Stomach (tissue), 9 donors: ENCODE data around the gene RAD51C. TPM values are rescaled to one million over a fixed set of nuclear protein-coding genes. Genes with fewer than 3 reads are reported as not detected.

Experiments
- DNase-seq, 2 donors: peaks; one replicate each; pipeline versions ENCODE4 v3.0.0 to v3.0.0-alpha.2; 2013 to 2019
- H3K27ac ChIP-seq, 5 donors: fragments of 200-600 bp in 4 of 5; sonication (generic) in 4 of 5; one replicate each; pipeline ENCODE4 v1.5.1; 2013 to 2019; ENCODE audit warnings: mild to moderate bottlenecking in 1 of 5, moderate library complexity in 1 of 5
- H3K27me3 ChIP-seq, 3 donors: fragments of 200-600 bp; sonication (generic); one replicate each; pipeline ENCODE4 v1.5.1; 2017 to 2019; ENCODE audit warnings: mixed run types in 1 of 3
- H3K36me3 ChIP-seq, 4 donors: fragments of 200-600 bp; sonication (generic); 1 replicate in 3 of 4; 2 replicates in 1 of 4; pipeline ENCODE4 v1.5.1; 2016 to 2019
- H3K4me1 ChIP-seq, 4 donors: fragments of 200-600 bp; sonication (generic); one replicate each; pipeline ENCODE4 v1.5.1; 2016 to 2019
- H3K4me3 ChIP-seq, 4 donors: fragments of 200-600 bp; sonication (generic) in 3 of 4; one replicate each; pipeline ENCODE4 v1.5.1; 2016 to 2019; ENCODE audit warnings: mild to moderate bottlenecking in 1 of 4
- H3K9me3 ChIP-seq, 4 donors: fragments of 200-600 bp; sonication (generic); one replicate each; pipeline ENCODE4 v1.5.1; 2016 to 2019
- EP300 ChIP-seq: sonication (generic); formaldehyde crosslinking; IDR thresholded peaks from one replicate; pipeline ENCODE4 v1.6.1; 2017; ENCODE audit warnings: antibody characterized with exemption
- POLR2A ChIP-seq, 4 donors: fragments of 450-650 bp; IDR thresholded peaks; one replicate each; pipeline ENCODE4 v1.6.1; 2016; ENCODE audit warnings: antibody characterized with exemption in 4 of 4, control low read depth in 2 of 4, mild to moderate bottlenecking in 1 of 4, moderate library complexity in 1 of 4
- POLR2AphosphoS5 ChIP-seq, 3 donors: sonication (generic); formaldehyde crosslinking; IDR thresholded peaks; one replicate each; pipeline ENCODE4 v1.6.1; 2016; ENCODE audit warnings: antibody characterized with exemption in 3 of 3
- WGBS, 5 donors: extraction: QIAGEN DNeasy Blood & Tissue Kit in 3 of 5; methylation state at CpG; one replicate each; pipeline versions ENCODE4 v1.1.5 to v1.1.7; 2013 to 2018; 5-methylcytosine and 5-hydroxymethylcytosine counted together
- intact Hi-C: fragments of 100-400 bp; cut with DNase I; formaldehyde crosslinking; loops from one replicate; pipeline ENCODE4 v1.15.1; 2023; ENCODE audit warnings: low total_unique reads
- polyA plus RNA-seq, 3 donors: library from polyadenylated mRNA; stranded (reverse); fragments of 200-250 nt; gene quantifications; one replicate each; pipeline ENCODE4 v1.2.3, GENCODE V29; 2013
- total RNA-seq, 5 donors: library from RNA; depleted of rRNA; stranded (reverse); fragments of >200 nt; gene quantifications; one replicate each; pipeline versions ENCODE4 v1.1.0 to v1.2.3, GENCODE V29; 2014 to 2016
- TF ChIP-seq, protein P1 (sequence below), 7 experiments: fragments of 450-650 bp in 4 of 7; fragments of 200-600 bp in 3 of 7; sonication (generic) in 3 of 7; IDR thresholded peaks; one replicate each; pipeline ENCODE4 v1.5.1; 2016 to 2019; ENCODE audit warnings: antibody characterized with exemption in 7 of 7, control low read depth in 2 of 7, mild to moderate bottlenecking in 1 of 7
- donor health status: healthy with polysubstance abuse.
- donor health status: Bipolar disorder and iron deficiency.
- donor health status: healthy.

RAD51C gene
- total and polyA plus RNA-seq, 8 donors: 1.2 to 44.6 (median 22.9) TPM; not detected in 1

GRCh38 chr17:58753026-58753425 is 60.6 kb downstream of the RAD51C start:
- no peak overlapping the region for H3K27ac ChIP-seq
- intact Hi-C loops: no loop called here
- no peaks in the 10 kb centered on the region for H3K36me3 ChIP-seq
- H3K4me1 ChIP-seq: peaks cover 17 to 22% (median 20%) of the 10 kb centered on the region in 4 donors
- peaks cover 0 to 36% (median 20%) of the 10 kb centered on the region in 3 donors for H3K27me3 ChIP-seq
- no peak overlapping the region for H3K4me3 ChIP-seq
- no peak for DNase-seq
- no peak for TF ChIP-seq POLR2A (IDR thresholded peaks at IDR 0.05)
- TF ChIP-seq, protein P1, sequence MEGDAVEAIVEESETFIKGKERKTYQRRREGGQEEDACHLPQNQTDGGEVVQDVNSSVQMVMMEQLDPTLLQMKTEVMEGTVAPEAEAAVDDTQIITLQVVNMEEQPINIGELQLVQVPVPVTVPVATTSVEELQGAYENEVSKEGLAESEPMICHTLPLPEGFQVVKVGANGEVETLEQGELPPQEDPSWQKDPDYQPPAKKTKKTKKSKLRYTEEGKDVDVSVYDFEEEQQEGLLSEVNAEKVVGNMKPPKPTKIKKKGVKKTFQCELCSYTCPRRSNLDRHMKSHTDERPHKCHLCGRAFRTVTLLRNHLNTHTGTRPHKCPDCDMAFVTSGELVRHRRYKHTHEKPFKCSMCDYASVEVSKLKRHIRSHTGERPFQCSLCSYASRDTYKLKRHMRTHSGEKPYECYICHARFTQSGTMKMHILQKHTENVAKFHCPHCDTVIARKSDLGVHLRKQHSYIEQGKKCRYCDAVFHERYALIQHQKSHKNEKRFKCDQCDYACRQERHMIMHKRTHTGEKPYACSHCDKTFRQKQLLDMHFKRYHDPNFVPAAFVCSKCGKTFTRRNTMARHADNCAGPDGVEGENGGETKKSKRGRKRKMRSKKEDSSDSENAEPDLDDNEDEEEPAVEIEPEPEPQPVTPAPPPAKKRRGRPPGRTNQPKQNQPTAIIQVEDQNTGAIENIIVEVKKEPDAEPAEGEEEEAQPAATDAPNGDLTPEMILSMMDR (IDR thresholded peaks at IDR 0.05): no peak
- no peak for TF ChIP-seq POLR2AphosphoS5 (IDR thresholded peaks at IDR 0.05)
- TF ChIP-seq EP300: no peak
- no peaks in the 10 kb centered on the region for H3K9me3 ChIP-seq
- WGBS, 5 donors: 40 to 48% (median 45%) methylated on average over 2 of the region's 2 CpGs

DNA sequence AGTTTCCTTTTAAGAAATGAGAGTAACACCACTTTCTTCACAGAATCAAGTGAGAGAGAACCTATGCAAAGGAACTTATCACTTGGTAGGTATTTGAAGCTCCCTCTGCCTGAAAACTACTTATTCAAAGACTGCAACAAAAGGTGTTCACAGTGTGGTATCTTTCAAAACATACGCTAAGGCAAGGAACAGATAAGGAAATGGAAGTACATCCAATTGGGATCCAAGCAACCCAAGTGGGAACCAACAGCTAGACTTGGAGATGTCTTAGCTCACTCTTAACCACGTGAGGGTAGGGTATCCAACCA is 62.8 kb downstream of the RAD51C start:
- Histone ChIP-seq H3K27me3 (peaks cover 0 to 54% (median 31%) of the 10 kb centered on the region in 3 donors), H3K4me1 (peaks cover 17 to 22% (median 20%) of the 10 kb centered on the region in 4 donors), H3K9me3 (no peaks in the 10 kb centered on the region), H3K27ac (no peak overlapping the region), H3K4me3 (peak overlapping the region; percentile 56 to 77 (median 62)), H3K36me3 (no peaks in the 10 kb centered on the region)
- WGBS, 5 donors: 17 to 27% (median 22%) methylated on average over 2 of the region's 2 CpGs
- intact Hi-C loops: no loop called here
- no peak for DNase-seq
- TF ChIP-seq, protein P1 (IDR thresholded peaks at IDR 0.05): no peak
- no peak for TF ChIP-seq POLR2AphosphoS5 (IDR thresholded peaks at IDR 0.05)

DNA sequence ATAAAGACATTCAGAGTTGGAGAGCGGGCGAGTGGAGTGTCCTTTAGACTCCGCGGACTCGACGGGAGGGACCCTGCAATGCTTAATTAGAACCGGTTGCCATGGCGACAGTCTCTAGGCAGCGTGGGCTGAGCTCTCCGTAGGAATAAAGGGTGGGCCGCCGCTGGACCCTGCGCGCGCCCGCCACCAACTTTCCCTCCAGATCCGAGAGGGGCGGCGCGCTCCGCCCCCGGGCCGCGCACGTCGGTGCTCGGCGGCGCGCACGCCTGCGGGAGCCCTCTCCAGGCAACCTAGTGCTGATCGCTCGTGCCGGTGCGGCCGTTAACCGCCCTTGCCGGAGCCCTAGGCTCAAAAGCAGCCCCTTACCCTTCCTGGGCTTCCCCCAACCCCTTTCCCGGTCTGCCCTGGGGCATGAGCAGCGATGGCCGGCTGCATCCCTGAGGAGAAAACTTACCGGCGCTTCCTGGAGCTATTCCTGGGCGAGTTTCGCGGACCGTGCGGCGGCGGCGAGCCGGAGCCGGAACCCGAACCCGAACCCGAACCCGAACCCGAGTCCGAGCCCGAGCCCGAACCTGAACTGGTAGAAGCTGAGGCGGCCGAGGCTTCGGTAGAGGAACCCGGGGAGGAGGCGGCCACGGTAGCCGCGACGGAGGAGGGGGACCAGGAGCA is 63.3 kb downstream of the RAD51C start, which contains the start of gene PPM1E:
Gene PPM1E, plus strand, starts transcription at position 278 of the 669 bp plus-strand sequence.
- H3K36me3 ChIP-seq: no peaks in the 10 kb centered on the region
- H3K27me3 ChIP-seq: peaks cover 0 to 59% (median 31%) of the 10 kb centered on the region in 3 donors
- TF ChIP-seq POLR2A (IDR thresholded peaks at IDR 0.05): no peak
- TF ChIP-seq EP300: no peak
- no peak for TF ChIP-seq POLR2AphosphoS5 (IDR thresholded peaks at IDR 0.05)
- TF ChIP-seq, protein P1 (IDR thresholded peaks at IDR 0.05): no peak
- intact Hi-C loops: no loop called here
- no peaks in the 10 kb centered on the region for H3K9me3 ChIP-seq
- H3K4me3 ChIP-seq: peak within 1 kb of the TSS; percentile 56 to 77 (median 62)
- H3K4me1 ChIP-seq: peaks cover 17 to 22% (median 20%) of the 10 kb centered on the region in 4 donors
- H3K27ac ChIP-seq: peak within 1 kb of the TSS in 1 of 5 donors; percentile 0
- peak; percentile 33 to 90 for DNase-seq
- WGBS, 5 donors: 1 to 6% (median 2%) methylated on average over 9 to 71 of the region's 71 CpGs

DNA sequence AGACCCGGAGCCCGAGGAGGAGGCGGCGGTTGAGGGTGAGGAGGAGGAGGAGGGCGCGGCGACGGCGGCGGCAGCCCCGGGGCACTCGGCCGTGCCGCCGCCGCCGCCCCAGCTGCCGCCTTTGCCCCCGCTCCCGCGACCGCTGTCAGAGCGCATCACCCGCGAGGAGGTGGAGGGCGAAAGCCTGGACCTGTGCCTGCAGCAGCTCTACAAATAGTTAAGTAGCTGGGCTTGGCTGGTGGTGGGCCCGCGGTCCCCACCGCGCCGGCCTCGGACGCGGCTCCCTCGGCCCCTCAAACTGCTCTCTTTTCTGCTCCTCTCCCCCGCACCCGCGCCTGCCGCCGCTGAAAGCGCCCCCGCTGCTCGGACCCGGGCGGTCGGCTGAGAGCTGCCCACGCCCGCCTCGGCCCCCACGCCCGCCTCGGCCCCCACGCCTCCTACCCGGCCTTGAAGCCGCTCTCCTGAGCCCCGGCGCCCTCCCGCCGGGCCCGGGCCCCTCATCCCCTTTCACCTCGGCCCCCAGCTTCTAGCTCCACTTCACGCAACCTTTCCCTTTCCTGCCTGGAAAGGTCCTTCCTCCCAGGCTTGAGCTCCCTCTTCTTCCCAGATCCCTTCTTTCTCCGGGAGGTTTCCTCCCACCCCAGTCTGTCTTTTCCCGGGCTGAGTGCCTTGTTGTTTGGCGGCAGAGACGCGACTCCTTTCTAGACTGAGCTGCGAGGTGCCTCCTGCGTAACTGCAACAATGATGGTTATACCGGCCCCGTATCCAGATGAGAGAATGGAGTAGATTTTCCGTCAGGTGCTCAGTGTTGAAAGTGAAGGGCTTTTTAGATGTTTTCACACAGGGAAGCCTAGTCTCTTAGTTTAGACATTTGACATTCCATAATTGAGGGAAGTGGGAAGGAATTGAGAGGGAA is 64.1 kb downstream of the RAD51C start:
- peaks cover 0 to 67% (median 31%) of the 10 kb centered on the region in 3 donors for H3K27me3 ChIP-seq
- intact Hi-C loops: no loop called here
- H3K36me3 ChIP-seq: no peaks in the 10 kb centered on the region
- TF ChIP-seq, protein P1 (IDR thresholded peaks at IDR 0.05): no peak
- no peak for TF ChIP-seq EP300
- no peak for TF ChIP-seq POLR2AphosphoS5 (IDR thresholded peaks at IDR 0.05)
- no peak for TF ChIP-seq POLR2A (IDR thresholded peaks at IDR 0.05)
- H3K4me1 ChIP-seq: peaks cover 17 to 22% (median 20%) of the 10 kb centered on the region in 4 donors
- H3K9me3 ChIP-seq: no peaks in the 10 kb centered on the region
- DNase-seq: peak in 1 of 2 donors; percentile 32
- peak overlapping the region; percentile 56 to 77 (median 62) for H3K4me3 ChIP-seq
- peak overlapping the region in 1 of 5 donors; percentile 0 for H3K27ac ChIP-seq
- 1 to 2% (median 2%) methylated on average over 23 to 72 of the region's 72 CpGs for WGBS, 5 donors
